ENCODE measurements around the gene KRT23.

Gene KRT23, protein sequence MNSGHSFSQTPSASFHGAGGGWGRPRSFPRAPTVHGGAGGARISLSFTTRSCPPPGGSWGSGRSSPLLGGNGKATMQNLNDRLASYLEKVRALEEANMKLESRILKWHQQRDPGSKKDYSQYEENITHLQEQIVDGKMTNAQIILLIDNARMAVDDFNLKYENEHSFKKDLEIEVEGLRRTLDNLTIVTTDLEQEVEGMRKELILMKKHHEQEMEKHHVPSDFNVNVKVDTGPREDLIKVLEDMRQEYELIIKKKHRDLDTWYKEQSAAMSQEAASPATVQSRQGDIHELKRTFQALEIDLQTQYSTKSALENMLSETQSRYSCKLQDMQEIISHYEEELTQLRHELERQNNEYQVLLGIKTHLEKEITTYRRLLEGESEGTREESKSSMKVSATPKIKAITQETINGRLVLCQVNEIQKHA

DNA sequence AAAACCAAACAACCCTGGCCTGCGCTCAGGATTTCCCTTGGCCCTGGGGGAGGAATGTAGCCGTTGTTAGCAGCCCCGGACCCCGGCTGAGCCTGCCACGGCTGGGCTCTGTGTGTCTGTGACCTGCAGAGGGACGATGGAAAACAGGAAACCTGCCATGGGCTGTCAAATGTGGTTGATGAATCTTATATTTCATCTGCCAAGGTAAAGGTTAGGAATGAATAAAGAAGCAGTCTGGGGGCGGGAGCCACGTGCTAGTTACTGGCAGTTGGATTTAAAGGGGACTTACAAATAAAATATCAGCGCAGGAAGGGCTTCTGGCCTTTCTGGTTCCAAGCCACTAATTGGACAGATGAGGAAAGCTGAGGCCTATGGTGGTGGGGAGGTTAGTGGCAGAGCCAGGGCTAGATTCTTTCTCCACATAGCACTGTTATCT lies at the start of gene KRT23:
KRT23 (minus strand) TSS at position 263 of the 436 bp plus-strand sequence. CDS start 1,043 bp downstream, outside the sequence.
- Histone ChIP-seq H3K9me3 (ENCODE audit: control insufficient read depth in 2 of 2, low read length in 2 of 2) (no peaks in the 10 kb centered on the region), H3K9ac (ENCODE audit: low read depth in 1 of 2, low read length in 2 of 2) (no peak within 1 kb of the TSS), H3K27me3 (ENCODE audit: control insufficient read depth in 2 of 2, insufficient read depth in 2 of 2, low read length in 2 of 2) (no peaks in the 10 kb centered on the region), H3K4me1 (ENCODE audit: control insufficient read depth in 2 of 2, insufficient read depth in 2 of 2, low read length in 2 of 2) (peaks cover 0 to 6% of the 10 kb centered on the region in 2 donors), H3K27ac (ENCODE audit: low read depth in 2 of 2, low read length in 2 of 2) (no peak within 1 kb of the TSS), H3K36me3 (ENCODE audit: control insufficient read depth in 2 of 2, insufficient read depth in 2 of 2, low read length in 2 of 2) (no peaks in the 10 kb centered on the region), H3K4me3 (ENCODE audit: low read length in 2 of 2) (no peak within 1 kb of the TSS)

DNA sequence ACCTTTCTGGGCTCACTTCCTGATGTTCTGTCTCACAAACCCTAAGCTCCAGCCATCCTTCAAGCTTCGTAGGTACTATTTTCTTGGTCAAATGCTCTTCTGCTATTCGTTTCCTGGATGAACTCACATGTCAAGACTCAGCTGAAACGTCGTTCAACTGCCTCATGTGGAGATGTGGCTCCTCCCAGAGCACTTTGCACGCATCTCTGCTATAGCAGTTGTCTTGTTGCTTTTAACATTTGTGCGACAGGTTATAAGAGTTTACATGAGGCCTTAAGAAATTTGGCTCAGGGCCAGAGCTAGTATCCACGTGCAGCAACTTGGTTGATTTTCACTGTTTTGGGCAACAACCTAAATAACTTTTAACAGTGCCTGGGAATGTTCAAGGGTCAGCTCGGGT lies 49.5 kb upstream of the KRT23 start:
- H3K9ac ChIP-seq (ENCODE audit: low read depth in 1 of 2, low read length in 2 of 2) = no peak overlapping the region
- H3K27ac ChIP-seq (ENCODE audit: low read depth in 2 of 2, low read length in 2 of 2) = no peak overlapping the region
- peaks cover 0 to 5% of the 10 kb centered on the region in 2 donors for H3K27me3 ChIP-seq (ENCODE audit: control insufficient read depth in 2 of 2, insufficient read depth in 2 of 2, low read length in 2 of 2)
- H3K4me3 ChIP-seq (ENCODE audit: low read length in 2 of 2) = no peak overlapping the region
- no peaks in the 10 kb centered on the region for H3K36me3 ChIP-seq (ENCODE audit: control insufficient read depth in 2 of 2, insufficient read depth in 2 of 2, low read length in 2 of 2)
- H3K9me3 ChIP-seq (ENCODE audit: control insufficient read depth in 2 of 2, low read length in 2 of 2) = no peaks in the 10 kb centered on the region
- H3K4me1 ChIP-seq (ENCODE audit: control insufficient read depth in 2 of 2, insufficient read depth in 2 of 2, low read length in 2 of 2) = no peaks in the 10 kb centered on the region

DNA sequence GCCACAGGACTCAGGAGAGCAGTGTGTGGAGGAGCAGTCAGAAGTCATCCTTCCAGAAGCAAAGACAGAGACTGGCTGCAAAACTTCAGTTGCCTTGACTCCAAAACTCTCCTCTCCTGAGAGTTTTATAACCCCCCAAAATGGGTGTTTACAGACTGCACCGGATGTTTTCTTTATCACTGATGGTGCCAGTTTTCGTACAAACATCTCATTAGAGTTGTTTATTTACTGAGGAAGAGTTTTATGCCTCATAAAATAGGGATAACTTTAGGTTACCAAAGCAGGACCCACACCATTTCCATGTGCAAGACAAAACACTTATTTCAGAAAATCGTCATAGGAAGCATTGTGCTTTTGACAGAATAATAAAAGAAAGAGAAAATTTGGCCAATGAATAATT lies 46.8 kb upstream of the KRT23 start, which contains the start of gene KRT40:
KRT40 (minus strand) TSS at position 101 of the 400 bp plus-strand sequence; CDS start at position 48, 53 bp downstream.
- Histone ChIP-seq H3K4me1 (ENCODE audit: control insufficient read depth in 2 of 2, insufficient read depth in 2 of 2, low read length in 2 of 2) (no peaks in the 10 kb centered on the region), H3K9me3 (ENCODE audit: control insufficient read depth in 2 of 2, low read length in 2 of 2) (no peaks in the 10 kb centered on the region), H3K9ac (ENCODE audit: low read depth in 1 of 2, low read length in 2 of 2) (no peak within 1 kb of the TSS), H3K36me3 (ENCODE audit: control insufficient read depth in 2 of 2, insufficient read depth in 2 of 2, low read length in 2 of 2) (no peaks in the 10 kb centered on the region), H3K27me3 (ENCODE audit: control insufficient read depth in 2 of 2, insufficient read depth in 2 of 2, low read length in 2 of 2) (peaks cover 0 to 5% of the 10 kb centered on the region in 2 donors), H3K4me3 (ENCODE audit: low read length in 2 of 2) (no peak within 1 kb of the TSS), H3K27ac (ENCODE audit: low read depth in 2 of 2, low read length in 2 of 2) (no peak within 1 kb of the TSS)

DNA sequence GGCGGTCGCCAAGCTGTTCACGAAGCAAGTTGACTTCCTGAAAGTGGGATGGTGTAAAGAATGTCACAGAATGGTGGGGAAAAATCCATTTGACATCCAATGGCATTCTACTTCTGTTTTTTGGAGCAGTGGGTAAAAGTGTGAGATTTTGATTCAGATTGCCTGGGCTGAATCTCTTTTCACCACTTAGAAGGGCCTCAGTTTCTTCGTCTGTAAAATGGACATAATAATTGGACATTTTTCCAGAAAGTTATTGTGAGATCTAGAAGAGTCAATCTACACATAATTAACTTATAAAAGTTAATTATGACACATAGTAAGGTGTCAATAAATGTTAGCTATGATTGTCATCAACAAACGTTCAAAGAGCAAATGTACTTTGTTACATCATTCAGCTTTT lies 43.7 kb upstream of the KRT23 start:
- Histone ChIP-seq H3K9ac (ENCODE audit: low read depth in 1 of 2, low read length in 2 of 2) (no peak overlapping the region), H3K27me3 (ENCODE audit: control insufficient read depth in 2 of 2, insufficient read depth in 2 of 2, low read length in 2 of 2) (peaks cover 4 to 9% of the 10 kb centered on the region in 2 donors), H3K27ac (ENCODE audit: low read depth in 2 of 2, low read length in 2 of 2) (no peak overlapping the region), H3K4me1 (ENCODE audit: control insufficient read depth in 2 of 2, insufficient read depth in 2 of 2, low read length in 2 of 2) (no peaks in the 10 kb centered on the region), H3K4me3 (ENCODE audit: low read length in 2 of 2) (no peak overlapping the region), H3K9me3 (ENCODE audit: control insufficient read depth in 2 of 2, low read length in 2 of 2) (no peaks in the 10 kb centered on the region), H3K36me3 (ENCODE audit: control insufficient read depth in 2 of 2, insufficient read depth in 2 of 2, low read length in 2 of 2) (no peaks in the 10 kb centered on the region)

DNA sequence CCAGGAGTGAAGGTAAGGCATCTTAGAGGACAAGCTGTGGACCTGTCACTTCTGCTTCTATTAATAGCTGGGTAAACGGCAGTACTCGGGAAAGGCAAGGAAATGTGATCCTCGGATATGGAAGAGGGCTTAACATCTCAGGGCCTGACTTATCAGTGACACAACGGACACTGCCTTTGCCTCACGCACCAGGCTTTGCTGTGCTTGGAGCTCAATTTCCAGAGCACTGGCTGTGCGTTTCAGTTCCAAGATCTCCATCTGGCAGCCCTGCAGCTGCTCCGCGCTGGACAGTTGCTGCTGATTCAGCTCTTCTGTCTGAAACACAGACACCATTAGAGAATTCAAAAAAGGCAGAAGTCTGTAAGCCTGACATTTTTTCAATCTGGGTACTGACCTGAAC lies 43.1 kb upstream of the KRT23 start:
- Histone ChIP-seq H3K9me3 (ENCODE audit: control insufficient read depth in 2 of 2, low read length in 2 of 2) (no peaks in the 10 kb centered on the region), H3K4me1 (ENCODE audit: control insufficient read depth in 2 of 2, insufficient read depth in 2 of 2, low read length in 2 of 2) (no peaks in the 10 kb centered on the region), H3K4me3 (ENCODE audit: low read length in 2 of 2) (no peak overlapping the region), H3K36me3 (ENCODE audit: control insufficient read depth in 2 of 2, insufficient read depth in 2 of 2, low read length in 2 of 2) (no peaks in the 10 kb centered on the region), H3K9ac (ENCODE audit: low read depth in 1 of 2, low read length in 2 of 2) (no peak overlapping the region), H3K27me3 (ENCODE audit: control insufficient read depth in 2 of 2, insufficient read depth in 2 of 2, low read length in 2 of 2) (peaks cover 5 to 9% of the 10 kb centered on the region in 2 donors), H3K27ac (ENCODE audit: low read depth in 2 of 2, low read length in 2 of 2) (no peak overlapping the region)

DNA sequence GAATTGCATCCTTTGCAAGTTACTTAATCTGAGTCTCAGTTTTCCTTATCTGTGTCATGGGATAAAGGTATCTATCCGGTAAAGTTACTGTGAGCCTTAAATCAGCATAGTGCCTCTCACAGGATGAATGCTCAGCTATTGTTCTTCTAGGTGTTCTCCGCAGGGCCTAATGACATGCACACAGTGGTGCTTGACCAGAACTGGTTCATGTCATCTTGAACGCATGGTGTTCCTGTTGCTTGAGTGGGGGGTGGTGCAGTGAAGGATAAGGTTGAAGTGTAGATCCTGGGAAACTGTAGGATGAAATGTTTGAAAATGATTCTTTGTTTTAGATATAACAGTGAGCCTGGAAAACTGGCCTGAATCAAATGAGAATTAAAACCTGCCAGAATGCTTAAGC lies 42.7 kb upstream of the KRT23 start:
- Histone ChIP-seq H3K36me3 (ENCODE audit: control insufficient read depth in 2 of 2, insufficient read depth in 2 of 2, low read length in 2 of 2) (no peaks in the 10 kb centered on the region), H3K27ac (ENCODE audit: low read depth in 2 of 2, low read length in 2 of 2) (no peak overlapping the region), H3K4me3 (ENCODE audit: low read length in 2 of 2) (no peak overlapping the region), H3K4me1 (ENCODE audit: control insufficient read depth in 2 of 2, insufficient read depth in 2 of 2, low read length in 2 of 2) (no peaks in the 10 kb centered on the region), H3K9ac (ENCODE audit: low read depth in 1 of 2, low read length in 2 of 2) (no peak overlapping the region), H3K27me3 (ENCODE audit: control insufficient read depth in 2 of 2, insufficient read depth in 2 of 2, low read length in 2 of 2) (peaks cover 5 to 9% of the 10 kb centered on the region in 2 donors), H3K9me3 (ENCODE audit: control insufficient read depth in 2 of 2, low read length in 2 of 2) (no peaks in the 10 kb centered on the region)

DNA sequence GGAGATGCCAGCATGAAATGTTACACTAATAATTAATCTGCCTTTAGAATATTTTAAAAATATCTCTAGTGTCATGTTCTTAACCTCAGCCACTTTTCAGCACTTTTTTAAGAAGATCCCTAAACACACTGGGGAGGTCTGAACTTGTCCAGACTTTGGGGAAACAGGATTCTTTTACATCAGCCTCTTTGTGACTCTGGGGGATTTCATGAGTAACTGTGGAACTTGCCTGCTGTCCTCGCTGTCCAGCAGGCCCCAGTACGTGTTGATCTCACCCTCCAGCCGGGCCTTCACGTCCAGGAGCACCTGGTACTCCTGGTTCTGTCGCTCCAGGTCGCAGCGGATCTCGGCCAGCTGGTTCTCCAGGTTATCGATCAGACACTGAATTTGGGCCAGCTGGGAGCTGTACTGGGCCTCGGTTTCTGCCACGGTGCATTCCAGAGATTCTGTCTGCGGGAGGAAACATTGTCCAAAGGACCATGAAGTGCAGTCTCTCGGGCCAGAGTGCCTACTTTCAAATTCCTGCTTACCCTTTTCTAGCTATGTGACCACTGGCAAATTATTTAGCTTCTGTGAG lies 41.2 kb upstream of the KRT23 start:
- H3K27me3 ChIP-seq (ENCODE audit: control insufficient read depth in 2 of 2, insufficient read depth in 2 of 2, low read length in 2 of 2) = peaks cover 4 to 5% of the 10 kb centered on the region in 2 donors
- H3K4me1 ChIP-seq (ENCODE audit: control insufficient read depth in 2 of 2, insufficient read depth in 2 of 2, low read length in 2 of 2) = no peaks in the 10 kb centered on the region
- no peaks in the 10 kb centered on the region for H3K36me3 ChIP-seq (ENCODE audit: control insufficient read depth in 2 of 2, insufficient read depth in 2 of 2, low read length in 2 of 2)
- no peak overlapping the region for H3K4me3 ChIP-seq (ENCODE audit: low read length in 2 of 2)
- no peak overlapping the region for H3K9ac ChIP-seq (ENCODE audit: low read depth in 1 of 2, low read length in 2 of 2)
- no peak overlapping the region for H3K27ac ChIP-seq (ENCODE audit: low read depth in 2 of 2, low read length in 2 of 2)
- no peaks in the 10 kb centered on the region for H3K9me3 ChIP-seq (ENCODE audit: control insufficient read depth in 2 of 2, low read length in 2 of 2)

DNA sequence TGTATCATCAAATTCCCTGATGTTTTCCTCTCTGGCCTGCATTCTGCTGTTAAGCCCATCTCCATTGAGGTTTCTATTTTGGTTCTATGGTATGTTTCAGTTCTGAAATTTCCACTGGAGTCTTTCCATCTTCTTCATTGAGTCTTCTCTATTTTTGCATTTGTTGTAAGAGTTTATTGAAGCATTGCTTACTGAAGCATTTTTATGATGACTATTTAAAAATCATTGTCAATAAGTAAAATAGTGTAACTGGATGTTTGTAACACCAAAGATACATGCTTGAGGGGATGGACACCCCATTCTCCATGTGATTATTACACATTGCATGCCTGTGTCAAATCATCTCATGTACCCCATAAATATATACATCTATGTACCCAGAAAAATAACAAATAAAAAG lies 38.1 kb upstream of the KRT23 start:
- no peaks in the 10 kb centered on the region for H3K4me1 ChIP-seq (ENCODE audit: control insufficient read depth in 2 of 2, insufficient read depth in 2 of 2, low read length in 2 of 2)
- H3K9me3 ChIP-seq (ENCODE audit: control insufficient read depth in 2 of 2, low read length in 2 of 2) = no peaks in the 10 kb centered on the region
- H3K4me3 ChIP-seq (ENCODE audit: low read length in 2 of 2) = no peak overlapping the region
- no peak overlapping the region for H3K27ac ChIP-seq (ENCODE audit: low read depth in 2 of 2, low read length in 2 of 2)
- no peaks in the 10 kb centered on the region for H3K36me3 ChIP-seq (ENCODE audit: control insufficient read depth in 2 of 2, insufficient read depth in 2 of 2, low read length in 2 of 2)
- H3K9ac ChIP-seq (ENCODE audit: low read depth in 1 of 2, low read length in 2 of 2) = no peak overlapping the region
- peaks cover 4 to 5% of the 10 kb centered on the region in 2 donors for H3K27me3 ChIP-seq (ENCODE audit: control insufficient read depth in 2 of 2, insufficient read depth in 2 of 2, low read length in 2 of 2)

DNA sequence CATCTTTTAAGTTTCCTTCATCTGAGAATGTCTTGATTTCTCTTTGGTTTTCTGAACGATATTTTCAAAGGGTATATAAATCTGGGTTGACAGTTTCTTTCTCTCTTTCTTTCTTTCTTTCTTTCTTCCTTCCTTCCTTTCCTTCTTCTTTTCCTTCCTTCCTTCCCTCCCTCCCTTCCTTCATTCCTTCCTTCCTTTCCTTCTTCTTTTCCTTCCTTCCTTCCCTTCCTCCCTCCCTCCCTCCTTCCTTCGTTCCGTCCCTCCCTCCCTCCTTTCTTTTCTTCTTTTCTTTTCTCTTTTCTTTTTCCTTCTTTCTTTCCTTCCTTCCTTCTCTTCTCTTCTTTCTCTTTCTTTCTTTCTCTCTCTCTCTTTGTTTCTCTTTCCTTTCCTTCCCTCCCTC lies 36.9 kb upstream of the KRT23 start:
- H3K4me1 ChIP-seq (ENCODE audit: control insufficient read depth in 2 of 2, insufficient read depth in 2 of 2, low read length in 2 of 2) = no peaks in the 10 kb centered on the region
- H3K27ac ChIP-seq (ENCODE audit: low read depth in 2 of 2, low read length in 2 of 2) = no peak overlapping the region
- no peak overlapping the region for H3K4me3 ChIP-seq (ENCODE audit: low read length in 2 of 2)
- peaks cover 4 to 5% of the 10 kb centered on the region in 2 donors for H3K27me3 ChIP-seq (ENCODE audit: control insufficient read depth in 2 of 2, insufficient read depth in 2 of 2, low read length in 2 of 2)
- no peaks in the 10 kb centered on the region for H3K36me3 ChIP-seq (ENCODE audit: control insufficient read depth in 2 of 2, insufficient read depth in 2 of 2, low read length in 2 of 2)
- H3K9me3 ChIP-seq (ENCODE audit: control insufficient read depth in 2 of 2, low read length in 2 of 2) = no peaks in the 10 kb centered on the region
- H3K9ac ChIP-seq (ENCODE audit: low read depth in 1 of 2, low read length in 2 of 2) = no peak overlapping the region

DNA sequence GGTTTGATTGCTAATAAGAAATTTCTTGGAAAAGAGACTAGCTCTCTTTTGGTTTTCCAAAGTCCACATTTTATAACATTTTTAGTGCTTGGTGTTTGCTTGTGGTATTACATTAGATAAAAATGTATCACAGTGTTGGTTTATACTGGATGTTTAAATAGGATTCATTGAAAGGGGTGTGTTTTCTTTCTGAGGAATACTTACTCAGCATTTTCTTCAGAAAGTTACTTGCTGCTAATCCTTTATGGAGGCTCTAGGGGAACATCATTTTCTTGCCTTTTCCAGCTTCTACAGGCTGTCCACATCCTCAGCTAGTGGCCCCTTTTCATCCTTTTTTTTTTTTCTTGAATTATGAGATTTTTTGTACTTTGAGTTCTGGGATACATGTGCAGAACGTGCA lies 30.1 kb upstream of the KRT23 start:
- Histone ChIP-seq H3K4me3 (ENCODE audit: low read length in 2 of 2) (no peak overlapping the region), H3K27ac (ENCODE audit: low read depth in 2 of 2, low read length in 2 of 2) (no peak overlapping the region)

More for the DNA sequence above, 30.1 kb upstream of the KRT23 start:
- Histone ChIP-seq H3K27me3 (ENCODE audit: control insufficient read depth in 2 of 2, insufficient read depth in 2 of 2, low read length in 2 of 2) (no peaks in the 10 kb centered on the region), H3K9me3 (ENCODE audit: control insufficient read depth in 2 of 2, low read length in 2 of 2) (no peaks in the 10 kb centered on the region), H3K9ac (ENCODE audit: low read depth in 1 of 2, low read length in 2 of 2) (no peak overlapping the region), H3K4me1 (ENCODE audit: control insufficient read depth in 2 of 2, insufficient read depth in 2 of 2, low read length in 2 of 2) (no peaks in the 10 kb centered on the region), H3K36me3 (ENCODE audit: control insufficient read depth in 2 of 2, insufficient read depth in 2 of 2, low read length in 2 of 2) (no peaks in the 10 kb centered on the region)
